Retinal pigment epithelial cell (primary cell): Measurements from ENCODE around the gene PRR7.

Source experiments
- DNase-seq: peaks from one replicate; pipeline ENCODE4 v3.0.0-alpha.2; 2010; ENCODE audit warnings: low read depth
- H3K4me3 ChIP-seq: 2 replicates; pipeline ENCODE4 v1.5.1; 2011; ENCODE audit warnings: mild to moderate bottlenecking, low read length, control low read depth, moderate library complexity
- CTCF ChIP-seq: conservative IDR thresholded peaks from 2 replicates; pipeline ENCODE4 v1.5.1; 2011; ENCODE audit warnings: low read depth, low read length, control low read depth, inconsistent platforms

Gene PRR7

GRCh38 chr5:177446200-177447065 is at the start of gene PRR7:
PRR7 (plus strand) TSS chr5:177446814; CDS start chr5:177455068, 8,254 bp downstream.
- no peak for DNase-seq
- TF ChIP-seq CTCF: no peak

GRCh38 chr5:177397875-177398390 is 48.7 kb upstream of the PRR7 start:
- no peak overlapping the region for H3K4me3 ChIP-seq
- no peak for DNase-seq
- no peak for TF ChIP-seq CTCF

More at GRCh38 chr5:177446200-177447065, at the start of gene PRR7:
- H3K4me3 ChIP-seq: peak within 1 kb of the TSS; percentile 67

GRCh38 chr5:177399997-177400868 is 46.4 kb upstream of the PRR7 start, which contains the start of gene PFN3:
PFN3 (minus strand) TSS chr5:177400661; CDS start chr5:177400576, 85 bp downstream.
- no peak for TF ChIP-seq CTCF
- H3K4me3 ChIP-seq: no peak within 1 kb of the TSS
- no peak for DNase-seq

GRCh38 chr5:177402271-177403043 is 44.2 kb upstream of the PRR7 start:
- H3K4me3 ChIP-seq: peak overlapping the region; percentile 27
- DNase-seq: no peak
- TF ChIP-seq CTCF: peak; percentile 66

GRCh38 chr5:177403102-177403791 is 43.4 kb upstream of the PRR7 start:
- peak overlapping the region; percentile 48 for H3K4me3 ChIP-seq
- TF ChIP-seq CTCF: no peak
- no peak for DNase-seq
